ENCODE measurements around the gene ALMS1. TPM values are rescaled to one million over a fixed set of nuclear protein-coding genes. Genes with fewer than 3 reads are reported as not detected.
A peak's percentile ranks its signal among the peaks of the same experiment; 100 is the strongest.

ALMS1 gene
- total and polyA plus RNA-seq, 2 experiments from 2014 or later: 6.8 to 30.1 TPM

GRCh38 chr2:73385123-73385503 is 523 bp upstream of the ALMS1 start:
- TF ChIP-seq CTCF (IDR thresholded peaks at IDR 0.05; ENCODE audit: low read depth, low read length): no peak
- no peaks in the 10 kb centered on the region for H3K36me3 ChIP-seq
- no peak for DNase-seq (ENCODE audit: low read depth in 1 of 2, low spot score in 1 of 2)
- H3K4me1 ChIP-seq (ENCODE audit: low read depth): peaks cover 8% of the 10 kb centered on the region
- peaks cover 35% of the 10 kb centered on the region for H3K27me3 ChIP-seq
- H3K27ac ChIP-seq: peak overlapping the region; percentile 55
- peak overlapping the region; percentile 70 for H3K4me3 ChIP-seq
- no peaks in the 10 kb centered on the region for H3K9me3 ChIP-seq (ENCODE audit: low read depth)

GRCh38 chr2:73386342-73386868 is 769 bp downstream of the ALMS1 start:
- Histone ChIP-seq H3K9me3 (ENCODE audit: low read depth) (no peaks in the 10 kb centered on the region), H3K4me3 (peak overlapping the region; percentile 70), H3K27me3 (peaks cover 22% of the 10 kb centered on the region), H3K27ac (peak overlapping the region; percentile 81), H3K4me1 (ENCODE audit: low read depth) (peaks cover 8% of the 10 kb centered on the region), H3K36me3 (no peaks in the 10 kb centered on the region)
- DNase-seq (ENCODE audit: low read depth in 1 of 2, low spot score in 1 of 2): no peak
- TF ChIP-seq CTCF (IDR thresholded peaks at IDR 0.05; ENCODE audit: low read depth, low read length): no peak

- Histone ChIP-seq H3K9me3 (ENCODE audit: low read depth) (no peaks in the 10 kb centered on the region), H3K27ac (peak overlapping the region; percentile 81), H3K4me3 (peak overlapping the region; percentile 70), H3K36me3 (no peaks in the 10 kb centered on the region), H3K4me1 (ENCODE audit: low read depth) (peaks cover 8% of the 10 kb centered on the region), H3K27me3 (peaks cover 16% of the 10 kb centered on the region)
- no peak for TF ChIP-seq CTCF (IDR thresholded peaks at IDR 0.05; ENCODE audit: low read depth, low read length)
- DNase-seq (ENCODE audit: low read depth in 1 of 2, low spot score in 1 of 2): no peak
Observed at GRCh38 chr2:73386894-73387636, 1.4 kb downstream of the ALMS1 start.

- Histone ChIP-seq H3K27ac (no peak overlapping the region), H3K27me3 (no peaks in the 10 kb centered on the region)
Observed at GRCh38 chr2:73402386-73403103, 16.9 kb downstream of the ALMS1 start.

GRCh38 chr2:73403237-73403636 is 17.6 kb downstream of the ALMS1 start:
- no peak for TF ChIP-seq CTCF (IDR thresholded peaks at IDR 0.05; ENCODE audit: low read depth, low read length)
- H3K27me3 ChIP-seq: no peaks in the 10 kb centered on the region
- H3K27ac ChIP-seq: no peak overlapping the region
- no peaks in the 10 kb centered on the region for H3K9me3 ChIP-seq (ENCODE audit: low read depth)
- no peak overlapping the region for H3K4me3 ChIP-seq
- no peaks in the 10 kb centered on the region for H3K36me3 ChIP-seq
- H3K4me1 ChIP-seq (ENCODE audit: low read depth): no peaks in the 10 kb centered on the region
- no peak for DNase-seq (ENCODE audit: low read depth in 1 of 2, low spot score in 1 of 2)

More at GRCh38 chr2:73402386-73403103, 16.9 kb downstream of the ALMS1 start:
- no peak overlapping the region for H3K4me3 ChIP-seq
- TF ChIP-seq CTCF (IDR thresholded peaks at IDR 0.05; ENCODE audit: low read depth, low read length): no peak
- H3K4me1 ChIP-seq (ENCODE audit: low read depth): no peaks in the 10 kb centered on the region
- H3K9me3 ChIP-seq (ENCODE audit: low read depth): no peaks in the 10 kb centered on the region
- DNase-seq (ENCODE audit: low read depth in 1 of 2, low spot score in 1 of 2): no peak
- no peaks in the 10 kb centered on the region for H3K36me3 ChIP-seq

Data from cardiac muscle cell (in vitro differentiated cells and primary cell).